Upper lobe of left lung (tissue), 4 donors: ENCODE measurements around the gene CSTPP1.

Experiments
- POLR2A ChIP-seq, 4 donors: fragments of 450-650 bp; IDR thresholded peaks; one replicate each; pipeline ENCODE4 v1.5.1; 2016 to 2017; ENCODE audit warnings: antibody characterized with exemption in 4 of 4, mild to moderate bottlenecking in 2 of 4
- POLR2AphosphoS5 ChIP-seq, 2 donors: sonication (generic); formaldehyde crosslinking; IDR thresholded peaks; one replicate each; pipeline ENCODE4 v1.5.1; 2017; ENCODE audit warnings: antibody characterized with exemption in 2 of 2
- TF ChIP-seq, protein P1 (sequence below), 6 experiments: fragments of 450-650 bp in 4 of 6; fragments of 200-600 bp in 2 of 6; sonication (generic) in 2 of 6; IDR thresholded peaks; one replicate each; pipeline ENCODE4 v1.5.1; 2016 to 2019; ENCODE audit warnings: antibody characterized with exemption in 6 of 6

DNA sequence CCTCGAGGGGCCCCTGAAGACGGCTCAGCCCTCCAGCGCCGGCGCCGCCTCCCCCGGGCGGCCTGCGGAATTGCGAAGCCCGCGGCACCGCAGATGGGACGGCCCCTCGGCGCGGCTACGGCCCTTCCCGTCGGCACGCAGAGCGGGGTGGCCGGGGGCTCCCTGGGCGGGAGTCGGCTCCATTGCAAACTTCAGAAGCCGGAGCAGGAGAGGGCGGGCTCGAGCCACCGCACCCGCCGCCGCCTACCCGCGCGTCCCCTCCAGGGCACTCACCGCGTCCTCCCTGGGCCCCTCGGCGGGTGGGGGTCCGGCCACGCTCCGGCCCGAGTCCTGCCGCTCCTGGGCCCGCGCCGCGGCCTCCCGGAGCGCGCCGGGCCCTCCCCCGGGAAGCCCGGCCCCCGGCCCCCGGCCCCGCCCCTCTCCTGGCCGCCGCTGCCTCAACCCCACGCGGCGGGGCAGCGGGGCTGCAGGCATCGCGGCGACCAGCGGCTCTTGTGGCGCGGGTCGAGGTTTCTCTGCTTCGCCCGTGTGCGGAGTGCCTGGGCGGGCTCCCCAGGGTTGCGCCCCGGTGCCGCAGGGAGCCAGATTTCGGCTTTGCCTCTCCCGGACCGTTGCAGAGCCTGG, 249.6 kb downstream of the CSTPP1 start, which contains the start of gene PACSIN3:
- TF ChIP-seq POLR2AphosphoS5 (IDR thresholded peaks at IDR 0.05) (peak in 1 of 2 donors; percentile 50), POLR2A (IDR thresholded peaks at IDR 0.05) (peak in 2 of 4 donors; percentile 16 to 68)
- TF ChIP-seq, protein P1, sequence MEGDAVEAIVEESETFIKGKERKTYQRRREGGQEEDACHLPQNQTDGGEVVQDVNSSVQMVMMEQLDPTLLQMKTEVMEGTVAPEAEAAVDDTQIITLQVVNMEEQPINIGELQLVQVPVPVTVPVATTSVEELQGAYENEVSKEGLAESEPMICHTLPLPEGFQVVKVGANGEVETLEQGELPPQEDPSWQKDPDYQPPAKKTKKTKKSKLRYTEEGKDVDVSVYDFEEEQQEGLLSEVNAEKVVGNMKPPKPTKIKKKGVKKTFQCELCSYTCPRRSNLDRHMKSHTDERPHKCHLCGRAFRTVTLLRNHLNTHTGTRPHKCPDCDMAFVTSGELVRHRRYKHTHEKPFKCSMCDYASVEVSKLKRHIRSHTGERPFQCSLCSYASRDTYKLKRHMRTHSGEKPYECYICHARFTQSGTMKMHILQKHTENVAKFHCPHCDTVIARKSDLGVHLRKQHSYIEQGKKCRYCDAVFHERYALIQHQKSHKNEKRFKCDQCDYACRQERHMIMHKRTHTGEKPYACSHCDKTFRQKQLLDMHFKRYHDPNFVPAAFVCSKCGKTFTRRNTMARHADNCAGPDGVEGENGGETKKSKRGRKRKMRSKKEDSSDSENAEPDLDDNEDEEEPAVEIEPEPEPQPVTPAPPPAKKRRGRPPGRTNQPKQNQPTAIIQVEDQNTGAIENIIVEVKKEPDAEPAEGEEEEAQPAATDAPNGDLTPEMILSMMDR (IDR thresholded peaks at IDR 0.05) = peak in 5 of 6 experiments; percentile 19 to 58 (median 39)
